ENCODE data around the gene ZNF581. TPM values are rescaled to one million over a fixed set of nuclear protein-coding genes. Genes with fewer than 3 reads are reported as not detected.

The ZNF581 gene
- total RNA-seq, 3 donors from 2014 or later (not counting 1 experiment from before 2014, with no cell fraction given) = 15.4 to 21.9 (median 19.0) TPM

DNA sequence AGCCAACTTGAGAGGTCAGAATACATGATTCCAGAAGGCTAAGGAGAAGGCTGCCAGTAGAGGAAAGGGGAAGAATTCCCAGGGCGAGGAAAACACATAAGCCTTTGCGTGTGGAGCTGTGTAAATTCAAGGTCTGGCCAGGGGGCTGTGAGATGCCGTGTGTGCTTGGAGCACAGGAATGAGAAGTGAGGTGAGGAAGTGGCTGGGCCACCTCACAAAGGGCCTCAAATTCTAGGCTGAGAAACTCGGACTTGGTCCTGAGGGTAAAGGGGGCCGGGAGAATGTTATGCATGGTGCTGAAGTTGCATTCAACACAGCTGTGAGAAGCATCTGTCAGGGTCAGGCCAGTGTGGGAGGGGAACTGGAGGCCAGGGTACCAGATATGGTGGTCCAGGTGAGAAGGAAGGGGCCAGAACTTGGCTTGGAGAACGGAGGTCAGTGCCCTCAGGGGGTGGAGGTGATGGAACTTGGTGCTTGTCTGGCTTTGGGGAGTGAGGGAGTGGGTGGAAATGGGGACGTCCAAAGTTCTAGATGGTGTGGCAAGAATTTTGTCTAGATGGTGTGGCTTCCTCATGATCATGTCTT is 7.5 kb upstream of the ZNF581 start:
- H3K27me3 Mint-ChIP-seq (ENCODE audit: low read depth in 2 of 2) = no peaks in the 10 kb centered on the region
- H3K27ac ChIP-seq (ENCODE audit: low read length) = peak overlapping the region; percentile 94
- WGBS (ENCODE audit: insufficient coverage) = 66% methylated on average over 7 of the region's 7 CpGs
- peak overlapping the region; percentile 100 for H3K27ac Mint-ChIP-seq
- ATAC-seq = no peak
- no peaks in the 10 kb centered on the region for H3K27me3 ChIP-seq (ENCODE audit: control insufficient read depth, insufficient read depth, low read length)
- peaks cover 47 to 58% of the 10 kb centered on the region in 2 donors for H3K4me1 Mint-ChIP-seq
- H3K9me3 Mint-ChIP-seq = no peaks in the 10 kb centered on the region
- H3K36me3 ChIP-seq (ENCODE audit: control insufficient read depth, insufficient read depth, low read length) = no peaks in the 10 kb centered on the region
- H3K9me3 ChIP-seq (ENCODE audit: control insufficient read depth, insufficient read depth, low read length) = no peaks in the 10 kb centered on the region
- H3K4me1 ChIP-seq (ENCODE audit: control insufficient read depth, insufficient read depth, low read length) = peaks cover 62% of the 10 kb centered on the region
- TF ChIP-seq, protein P1, sequence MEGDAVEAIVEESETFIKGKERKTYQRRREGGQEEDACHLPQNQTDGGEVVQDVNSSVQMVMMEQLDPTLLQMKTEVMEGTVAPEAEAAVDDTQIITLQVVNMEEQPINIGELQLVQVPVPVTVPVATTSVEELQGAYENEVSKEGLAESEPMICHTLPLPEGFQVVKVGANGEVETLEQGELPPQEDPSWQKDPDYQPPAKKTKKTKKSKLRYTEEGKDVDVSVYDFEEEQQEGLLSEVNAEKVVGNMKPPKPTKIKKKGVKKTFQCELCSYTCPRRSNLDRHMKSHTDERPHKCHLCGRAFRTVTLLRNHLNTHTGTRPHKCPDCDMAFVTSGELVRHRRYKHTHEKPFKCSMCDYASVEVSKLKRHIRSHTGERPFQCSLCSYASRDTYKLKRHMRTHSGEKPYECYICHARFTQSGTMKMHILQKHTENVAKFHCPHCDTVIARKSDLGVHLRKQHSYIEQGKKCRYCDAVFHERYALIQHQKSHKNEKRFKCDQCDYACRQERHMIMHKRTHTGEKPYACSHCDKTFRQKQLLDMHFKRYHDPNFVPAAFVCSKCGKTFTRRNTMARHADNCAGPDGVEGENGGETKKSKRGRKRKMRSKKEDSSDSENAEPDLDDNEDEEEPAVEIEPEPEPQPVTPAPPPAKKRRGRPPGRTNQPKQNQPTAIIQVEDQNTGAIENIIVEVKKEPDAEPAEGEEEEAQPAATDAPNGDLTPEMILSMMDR (IDR thresholded peaks at IDR 0.05) = no peak
- peak overlapping the region; percentile 71 for H3K4me3 ChIP-seq (ENCODE audit: low read length)
- peak overlapping the region; percentile 100 for H3K4me3 Mint-ChIP-seq
- intact Hi-C loops (cut with micrococcal nuclease) = loop anchor here (1.0 to 10.0 kb wide), 2 partner anchors 18 to 169 kb away; no protein-coding TSS in a partner anchor
- no peak for DNase-seq
- H3K36me3 Mint-ChIP-seq = no peaks in the 10 kb centered on the region

DNA sequence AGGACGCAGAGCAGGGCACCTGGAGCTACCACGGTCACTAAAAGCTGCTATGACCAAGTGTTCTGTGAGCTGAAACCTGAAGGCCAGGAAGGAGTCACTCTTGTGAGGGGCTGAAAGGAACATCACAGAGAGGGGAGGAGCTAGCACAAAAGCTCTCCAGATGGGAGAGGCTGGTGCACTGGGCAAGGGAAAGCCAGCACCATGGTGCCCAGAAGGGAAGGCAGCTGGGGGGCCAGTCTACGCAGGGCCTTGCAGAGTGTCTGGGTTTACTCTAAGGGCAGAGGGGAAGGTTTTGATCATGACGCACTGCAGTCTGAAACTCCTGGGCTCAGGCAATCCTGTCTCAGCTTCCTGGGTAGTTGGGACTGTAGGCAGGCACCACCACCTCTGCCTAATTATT is 6.7 kb upstream of the ZNF581 start:
- intact Hi-C loops (cut with micrococcal nuclease) = loop anchor here (10.0 kb wide), 1 partner anchor 168 kb away; no protein-coding TSS in a partner anchor
- DNase-seq (no peak), ATAC-seq (no peak)
- no peak overlapping the region for H3K27ac ChIP-seq (ENCODE audit: low read length)
- whole genome bisulfite sequencing (ENCODE audit: insufficient coverage) = 91% methylated on average over 4 of the region's 4 CpGs
- peaks cover 51 to 61% of the 10 kb centered on the region in 2 donors for H3K4me1 Mint-ChIP-seq
- H3K4me3 ChIP-seq (ENCODE audit: low read length) = no peak overlapping the region
- no peaks in the 10 kb centered on the region for H3K27me3 ChIP-seq (ENCODE audit: control insufficient read depth, insufficient read depth, low read length)
- no peaks in the 10 kb centered on the region for H3K9me3 ChIP-seq (ENCODE audit: control insufficient read depth, insufficient read depth, low read length)
- H3K4me1 ChIP-seq (ENCODE audit: control insufficient read depth, insufficient read depth, low read length) = peaks cover 66% of the 10 kb centered on the region
- H3K36me3 Mint-ChIP-seq = no peaks in the 10 kb centered on the region
- H3K36me3 ChIP-seq (ENCODE audit: control insufficient read depth, insufficient read depth, low read length) = no peaks in the 10 kb centered on the region
- peak overlapping the region; percentile 100 for H3K27ac Mint-ChIP-seq
- no peaks in the 10 kb centered on the region for H3K9me3 Mint-ChIP-seq
- peak overlapping the region; percentile 100 for H3K4me3 Mint-ChIP-seq
- TF ChIP-seq, protein P1 (IDR thresholded peaks at IDR 0.05) = no peak
- no peaks in the 10 kb centered on the region for H3K27me3 Mint-ChIP-seq (ENCODE audit: low read depth in 2 of 2)

DNA sequence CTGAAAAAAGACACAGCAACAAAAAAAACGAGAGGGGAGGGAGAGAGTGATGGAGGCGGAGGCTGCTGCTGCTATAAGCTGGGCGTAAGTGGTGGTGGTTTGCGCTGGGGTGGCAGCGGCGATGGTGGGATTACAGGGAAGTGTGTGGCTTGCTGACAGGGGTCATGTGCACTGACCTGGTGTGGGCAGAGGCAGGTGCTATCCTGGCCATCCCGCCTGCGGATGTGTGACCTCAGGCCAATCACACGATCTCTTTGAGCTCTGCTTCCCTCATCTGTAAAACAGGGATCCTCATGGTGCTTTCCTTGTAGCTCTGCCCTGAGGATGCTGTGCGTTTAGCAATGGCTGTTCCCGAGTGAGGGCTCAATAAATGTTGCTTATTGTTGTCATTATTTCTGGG is 5.9 kb upstream of the ZNF581 start:
- no peaks in the 10 kb centered on the region for H3K27me3 Mint-ChIP-seq (ENCODE audit: low read depth in 2 of 2)
- H3K4me1 Mint-ChIP-seq = peaks cover 52 to 61% of the 10 kb centered on the region in 2 donors
- ATAC-seq (no peak), DNase-seq (no peak)
- Histone ChIP-seq H3K9me3 (ENCODE audit: control insufficient read depth, insufficient read depth, low read length) (no peaks in the 10 kb centered on the region), H3K36me3 (ENCODE audit: control insufficient read depth, insufficient read depth, low read length) (no peaks in the 10 kb centered on the region), H3K4me3 (ENCODE audit: low read length) (no peak overlapping the region), H3K27ac (ENCODE audit: low read length) (no peak overlapping the region), H3K27me3 (ENCODE audit: control insufficient read depth, insufficient read depth, low read length) (no peaks in the 10 kb centered on the region), H3K4me1 (ENCODE audit: control insufficient read depth, insufficient read depth, low read length) (peaks cover 68% of the 10 kb centered on the region)
- intact Hi-C loops (cut with micrococcal nuclease) = loop anchor here (10.0 kb wide), 1 partner anchor 167 kb away; no protein-coding TSS in a partner anchor
- H3K27ac Mint-ChIP-seq = peak overlapping the region; percentile 100
- TF ChIP-seq, protein P1 (IDR thresholded peaks at IDR 0.05) = no peak
- H3K4me3 Mint-ChIP-seq = peak overlapping the region; percentile 62
- H3K9me3 Mint-ChIP-seq = no peaks in the 10 kb centered on the region
- no peaks in the 10 kb centered on the region for H3K36me3 Mint-ChIP-seq
- 80% methylated on average over 11 of the region's 11 CpGs for WGBS (ENCODE audit: insufficient coverage)

All from natural killer cell (primary cell).